Activated CD8-positive, alpha-beta T cell treated with anti-CD3 and anti-CD28 coated beads for 36 hours (primary cell): ENCODE measurements around the gene TAS2R3. TPM values are rescaled to one million over a fixed set of nuclear protein-coding genes. Genes with fewer than 3 reads are reported as not detected.
"Not testable (repeated sequence)": the region's sequence is repeated elsewhere in the genome, so short reads cannot be mapped to it uniquely, and the experiment has no call there.

Source experiments
- ATAC-seq: fragments of 200-7000 bp; cut with Tn5 transposase; one replicate; pipeline ENCODE4 v1.10.0; 2021; ENCODE audit warnings: mild to moderate bottlenecking, moderate library complexity
- CTCF ChIA-PET: fragments of 350-600 bp; sonication (Branson Sonifier 250); formaldehyde crosslinking; loops from one replicate; lab custom pipeline; 2021; ENCODE audit warnings: antibody characterized with exemption; lab: Charles Lee
- POLR2A ChIA-PET: fragments of 350-600 bp; sonication (Branson Sonifier 250); formaldehyde crosslinking; loops from one replicate; lab custom pipeline; 2021; ENCODE audit warnings: antibody characterized with exemption; lab: Charles Lee
- DNase-seq: peaks from one replicate; pipeline ENCODE4 v3.0.0-alpha.2; 2020
- H3K27ac Mint-ChIP-seq: one replicate; pipeline ENCODE4 v1.8.0; 2021; ENCODE audit warnings: mild to moderate bottlenecking, mixed read lengths
- H3K27me3 Mint-ChIP-seq: one replicate; pipeline ENCODE4 v1.8.0; 2021; ENCODE audit warnings: mixed read lengths
- H3K36me3 Mint-ChIP-seq: one replicate; pipeline ENCODE4 v1.8.0; 2021; ENCODE audit warnings: low read depth, mixed read lengths
- H3K4me1 Mint-ChIP-seq: one replicate; pipeline ENCODE4 v1.8.0; 2021; ENCODE audit warnings: low read depth, mixed read lengths
- H3K4me3 Mint-ChIP-seq: one replicate; pipeline ENCODE4 v1.8.0; 2021; ENCODE audit warnings: mild to moderate bottlenecking, moderate library complexity, mixed read lengths
- H3K9me3 Mint-ChIP-seq: one replicate; pipeline ENCODE4 v1.8.0; 2021; ENCODE audit warnings: mixed read lengths
- intact Hi-C: fragments of 100-400 bp; cut with micrococcal nuclease; formaldehyde crosslinking; loops from one replicate; pipeline ENCODE4 v1.10.0; 2022
- total RNA-seq, 2 experiments: library from RNA; stranded (reverse); gene quantifications; one replicate each; pipeline ENCODE4 v1.2.3, GENCODE V29; 2021
- TF ChIP-seq, protein P1 (sequence below): fragments of 200-600 bp; IDR thresholded peaks from one replicate; pipeline ENCODE4 v1.8.0; 2022; ENCODE audit warnings: antibody characterized with exemption, mild to moderate bottlenecking

TAS2R3 gene
- total RNA-seq, 2 experiments from 2014 or later, result 0.94 to 1.0 TPM

DNA sequence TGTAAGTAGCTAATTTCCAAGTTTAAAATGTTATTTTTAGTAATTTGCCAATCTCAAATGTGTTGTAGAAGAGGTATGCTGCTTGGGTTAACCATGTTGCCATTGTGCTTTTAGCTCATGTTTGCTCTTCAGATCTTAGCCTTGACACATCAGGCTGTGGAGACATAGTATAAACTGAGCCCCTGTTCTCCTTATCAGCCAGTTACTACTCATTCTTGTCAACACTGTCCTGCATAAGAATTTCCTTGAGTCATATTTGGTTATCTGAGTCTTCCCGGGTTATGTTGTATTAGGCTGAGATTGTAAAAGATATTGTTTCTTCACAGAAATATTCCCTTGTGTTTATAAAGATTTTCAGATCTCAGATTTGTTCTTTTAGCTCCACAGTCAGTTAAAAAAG is 21.7 kb upstream of the TAS2R3 start:
- Mint-ChIP-seq H3K4me1 (peaks cover 33% of the 10 kb centered on the region), H3K27ac (peak overlapping the region; percentile 50), H3K27me3 (no peaks in the 10 kb centered on the region), H3K36me3 (peaks cover 62% of the 10 kb centered on the region), H3K4me3 (no peak overlapping the region), H3K9me3 (no peaks in the 10 kb centered on the region)
- ATAC-seq (no peak), DNase-seq (no peak)
- POLR2A ChIA-PET, result interaction anchor here (0.6 to 1.2 kb wide), 4 partner anchors 18 to 56 kb away, joined by 3 to 7 read pairs (median 4); partner anchors contain the start of gene DENND11
- CTCF ChIA-PET, result interaction anchor here (0.9 to 1.9 kb wide), 3 partner anchors 10 to 27 kb away, joined by 3 to 7 read pairs (median 3); no protein-coding TSS in a partner anchor
- TF ChIP-seq, protein P1, sequence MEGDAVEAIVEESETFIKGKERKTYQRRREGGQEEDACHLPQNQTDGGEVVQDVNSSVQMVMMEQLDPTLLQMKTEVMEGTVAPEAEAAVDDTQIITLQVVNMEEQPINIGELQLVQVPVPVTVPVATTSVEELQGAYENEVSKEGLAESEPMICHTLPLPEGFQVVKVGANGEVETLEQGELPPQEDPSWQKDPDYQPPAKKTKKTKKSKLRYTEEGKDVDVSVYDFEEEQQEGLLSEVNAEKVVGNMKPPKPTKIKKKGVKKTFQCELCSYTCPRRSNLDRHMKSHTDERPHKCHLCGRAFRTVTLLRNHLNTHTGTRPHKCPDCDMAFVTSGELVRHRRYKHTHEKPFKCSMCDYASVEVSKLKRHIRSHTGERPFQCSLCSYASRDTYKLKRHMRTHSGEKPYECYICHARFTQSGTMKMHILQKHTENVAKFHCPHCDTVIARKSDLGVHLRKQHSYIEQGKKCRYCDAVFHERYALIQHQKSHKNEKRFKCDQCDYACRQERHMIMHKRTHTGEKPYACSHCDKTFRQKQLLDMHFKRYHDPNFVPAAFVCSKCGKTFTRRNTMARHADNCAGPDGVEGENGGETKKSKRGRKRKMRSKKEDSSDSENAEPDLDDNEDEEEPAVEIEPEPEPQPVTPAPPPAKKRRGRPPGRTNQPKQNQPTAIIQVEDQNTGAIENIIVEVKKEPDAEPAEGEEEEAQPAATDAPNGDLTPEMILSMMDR, result no peak
- intact Hi-C loops, result no loop called here

DNA sequence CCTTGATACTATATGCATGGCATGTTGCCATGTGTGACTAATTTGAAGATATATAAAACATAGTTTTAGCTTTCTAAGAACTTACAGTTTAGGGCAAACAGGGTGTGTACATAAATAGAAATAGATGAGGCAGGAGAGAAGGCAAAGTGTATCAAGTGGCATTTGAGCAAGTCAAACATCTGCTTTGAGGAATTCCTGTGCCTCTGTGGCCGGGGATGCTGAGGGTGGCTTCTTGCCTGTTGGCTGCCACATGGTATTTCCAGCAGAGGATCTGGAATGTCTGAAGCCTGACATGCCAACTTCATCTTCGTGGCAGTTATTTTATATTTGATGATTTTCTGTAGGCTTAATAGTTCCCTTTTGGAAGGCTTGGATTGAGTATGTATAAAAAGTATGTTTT is 19.8 kb upstream of the TAS2R3 start:
- ATAC-seq, result no peak
- no peak overlapping the region for H3K27ac Mint-ChIP-seq

DNA sequence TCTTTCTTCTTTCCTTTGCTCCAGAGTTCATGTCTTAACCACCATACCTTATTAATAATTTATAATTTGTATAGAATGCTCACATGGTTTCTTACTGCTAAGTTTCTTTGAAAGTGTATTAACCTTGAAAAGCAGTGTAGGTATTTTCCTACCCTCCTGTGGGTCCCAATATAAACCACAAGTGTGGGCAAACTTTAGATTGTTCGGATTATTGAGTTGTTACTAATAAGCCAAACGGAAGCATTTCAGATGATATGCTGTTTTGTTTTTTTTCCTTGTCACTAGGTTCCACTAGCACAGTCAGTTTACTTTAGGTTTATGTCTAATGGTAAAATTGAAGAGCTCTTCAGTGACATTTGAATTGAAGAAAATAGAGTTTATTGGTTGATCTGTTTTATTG is 15.5 kb upstream of the TAS2R3 start:
- H3K4me1 Mint-ChIP-seq, result peaks cover 3% of the 10 kb centered on the region
- H3K4me3 Mint-ChIP-seq, result no peak overlapping the region
- no peak for ATAC-seq
- H3K27me3 Mint-ChIP-seq, result no peaks in the 10 kb centered on the region
- H3K9me3 Mint-ChIP-seq, result peaks cover 21% of the 10 kb centered on the region
- intact Hi-C loops, result no loop called here
- TF ChIP-seq, protein P1, result no peak
- DNase-seq, result no peak
- no peak overlapping the region for H3K27ac Mint-ChIP-seq
- ChIA-PET CTCF (interaction anchor here (1.5 kb wide), 1 partner anchor 229 kb away, joined by 3 read pairs; no protein-coding TSS in a partner anchor), POLR2A (interaction anchor here (1.1 kb wide), 1 partner anchor 10 kb away, joined by 3 read pairs; no protein-coding TSS in a partner anchor)
- H3K36me3 Mint-ChIP-seq, result peaks cover 74% of the 10 kb centered on the region

More for the DNA sequence above, 19.8 kb upstream of the TAS2R3 start:
- H3K27me3 Mint-ChIP-seq, result no peaks in the 10 kb centered on the region
- ChIA-PET CTCF (no interaction called here), POLR2A (interaction anchor here (0.7 kb wide), 1 partner anchor 93 kb away, joined by 3 read pairs; no protein-coding TSS in a partner anchor)
- peaks cover 64% of the 10 kb centered on the region for H3K36me3 Mint-ChIP-seq
- intact Hi-C loops, result no loop called here
- peaks cover 30% of the 10 kb centered on the region for H3K4me1 Mint-ChIP-seq
- DNase-seq, result no peak
- no peaks in the 10 kb centered on the region for H3K9me3 Mint-ChIP-seq
- TF ChIP-seq, protein P1, result no peak
- H3K4me3 Mint-ChIP-seq, result no peak overlapping the region

DNA sequence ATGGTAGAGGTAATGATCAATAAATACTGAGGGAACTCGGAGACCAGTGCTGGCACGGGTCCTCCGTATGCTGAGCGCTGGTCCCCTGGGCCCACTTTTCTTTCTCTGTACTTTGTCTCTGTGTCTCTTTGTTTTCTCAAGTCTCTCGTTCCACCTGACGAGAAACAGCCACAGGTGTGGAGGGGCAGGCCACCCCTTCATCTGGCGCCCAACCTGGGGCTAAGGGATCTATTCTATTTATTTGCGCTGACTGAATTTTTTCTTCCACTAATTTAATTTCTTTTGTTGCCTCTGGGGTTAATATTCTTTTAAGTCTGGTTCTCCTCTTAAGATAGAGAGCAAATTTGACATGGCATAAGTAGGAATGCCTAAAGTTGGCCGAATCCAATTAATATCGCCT is 12.0 kb upstream of the TAS2R3 start:
- H3K27me3 Mint-ChIP-seq, ATAC-seq, intact Hi-C loops, H3K4me1 Mint-ChIP-seq, H3K4me3 Mint-ChIP-seq, POLR2A ChIA-PET, H3K27ac Mint-ChIP-seq: not testable (repeated sequence)
- peaks cover 21% of the 10 kb centered on the region for H3K9me3 Mint-ChIP-seq
- H3K36me3 Mint-ChIP-seq, result peaks cover 75% of the 10 kb centered on the region
- CTCF ChIA-PET, result interaction anchor here (0.6 to 1.0 kb wide), 3 partner anchors 10 to 31 kb away, joined by 3 to 6 read pairs (median 3); partner anchors contain the start of gene SSBP1
- DNase-seq, result peak; percentile 15

DNA sequence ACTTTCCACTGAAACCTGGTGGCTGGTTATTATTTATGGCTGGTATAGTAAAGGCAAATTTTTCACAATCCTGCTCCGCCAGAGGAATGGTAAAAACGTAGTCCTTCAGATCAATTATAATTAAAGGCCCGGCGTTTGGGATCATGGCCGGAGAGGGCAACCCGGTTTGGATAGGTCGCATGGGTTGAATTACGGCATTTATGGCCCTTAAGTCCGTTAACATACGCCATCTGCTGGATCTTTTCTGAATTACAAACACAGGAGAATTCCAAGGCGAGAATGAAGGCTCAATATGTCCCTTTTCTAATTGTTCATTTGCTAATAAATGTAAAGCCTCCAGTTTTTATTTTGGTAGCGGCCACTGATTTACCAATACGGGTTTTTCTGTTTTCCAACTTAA is 11.3 kb upstream of the TAS2R3 start:
- Mint-ChIP-seq H3K4me3 (no peak overlapping the region), H3K9me3 (peaks cover 21% of the 10 kb centered on the region), H3K27ac (no peak overlapping the region), H3K36me3 (peaks cover 75% of the 10 kb centered on the region), H3K27me3 (no peaks in the 10 kb centered on the region), H3K4me1 (no peaks in the 10 kb centered on the region)
- TF ChIP-seq, protein P1, result peak; percentile 78
- ChIA-PET CTCF (interaction anchor here (0.6 to 1.0 kb wide), 3 partner anchors 10 to 30 kb away, joined by 3 to 6 read pairs (median 3); partner anchors contain the start of gene SSBP1), POLR2A (no interaction called here)
- no peak for DNase-seq
- no peak for ATAC-seq
- intact Hi-C loops, result no loop called here
